ENCODE data around the gene BRINP3. TPM values are rescaled to one million over a fixed set of nuclear protein-coding genes. Genes with fewer than 3 reads are reported as not detected.

The BRINP3 gene
- total and polyA plus RNA-seq, 4 experiments from 2014 or later: not detected

GRCh38 chr1:190322274-190322673, 155.4 kb downstream of the BRINP3 start:
- ChIA-PET CTCF (ENCODE audit: partially characterized antibody) (no interaction called here), POLR2A (ENCODE audit: partially characterized antibody) (no interaction called here)
- Mint-ChIP-seq H3K27ac (no peak overlapping the region), H3K4me1 (no peaks in the 10 kb centered on the region), H3K9me3 (peaks cover 0 to 8% (median 5%) of the 10 kb centered on the region in 8 donors), H3K36me3 (no peaks in the 10 kb centered on the region), H3K27me3 (no peaks in the 10 kb centered on the region), H3K4me3 (no peak overlapping the region)
- no peak overlapping the region for H3K4me3 ChIP-seq (ENCODE audit: low read length in 2 of 2)
- H3K27ac ChIP-seq (ENCODE audit: low read depth, low read length): no peak overlapping the region
- H3K9me3 ChIP-seq (ENCODE audit: control insufficient read depth in 1 of 2, low read length in 2 of 2): no peaks in the 10 kb centered on the region
- intact Hi-C loops (cut with micrococcal nuclease): no loop called here
- H3K27me3 ChIP-seq (ENCODE audit: insufficient read depth, low read length): no peaks in the 10 kb centered on the region
- no peak for DNase-seq
- no peaks in the 10 kb centered on the region for H3K36me3 ChIP-seq (ENCODE audit: insufficient read depth, low read length)
- no peaks in the 10 kb centered on the region for H3K4me1 ChIP-seq (ENCODE audit: insufficient read depth, low read length)

DNA sequence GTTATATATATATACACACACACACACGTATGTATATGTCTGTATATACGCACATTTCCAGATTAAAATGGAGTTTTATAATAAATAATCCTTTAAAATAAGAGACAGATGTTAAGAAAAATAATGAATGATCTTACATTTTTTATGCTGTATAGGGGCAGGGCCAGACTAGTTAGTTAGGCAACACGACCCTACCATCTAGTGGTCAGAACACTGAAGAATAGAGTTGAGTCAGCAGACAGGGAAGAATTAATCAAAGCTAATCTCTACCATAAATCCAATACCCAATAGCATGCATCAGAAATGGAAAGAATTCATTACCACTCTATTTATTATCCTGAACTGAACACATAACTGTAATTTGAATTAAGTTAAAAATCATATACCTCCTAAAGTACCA, 156.7 kb downstream of the BRINP3 start:
- H3K9me3 ChIP-seq (ENCODE audit: control insufficient read depth in 1 of 2, low read length in 2 of 2): no peaks in the 10 kb centered on the region
- H3K4me1 Mint-ChIP-seq: no peaks in the 10 kb centered on the region
- no peaks in the 10 kb centered on the region for H3K27me3 ChIP-seq (ENCODE audit: insufficient read depth, low read length)
- intact Hi-C loops (cut with micrococcal nuclease): no loop called here
- no peak overlapping the region for H3K27ac Mint-ChIP-seq
- CTCF ChIA-PET (ENCODE audit: partially characterized antibody): no interaction called here
- no peaks in the 10 kb centered on the region for H3K36me3 Mint-ChIP-seq
- no peaks in the 10 kb centered on the region for H3K27me3 Mint-ChIP-seq
- no peaks in the 10 kb centered on the region for H3K36me3 ChIP-seq (ENCODE audit: insufficient read depth, low read length)
- H3K9me3 Mint-ChIP-seq: peaks cover 0 to 10% (median under 1%) of the 10 kb centered on the region in 8 donors
- no peak overlapping the region for H3K4me3 ChIP-seq (ENCODE audit: low read length in 2 of 2)
- POLR2A ChIA-PET (ENCODE audit: partially characterized antibody): no interaction called here
- H3K27ac ChIP-seq (ENCODE audit: low read depth, low read length): no peak overlapping the region
- H3K4me1 ChIP-seq (ENCODE audit: insufficient read depth, low read length): no peaks in the 10 kb centered on the region
- H3K4me3 Mint-ChIP-seq: no peak overlapping the region
- DNase-seq: no peak

DNA sequence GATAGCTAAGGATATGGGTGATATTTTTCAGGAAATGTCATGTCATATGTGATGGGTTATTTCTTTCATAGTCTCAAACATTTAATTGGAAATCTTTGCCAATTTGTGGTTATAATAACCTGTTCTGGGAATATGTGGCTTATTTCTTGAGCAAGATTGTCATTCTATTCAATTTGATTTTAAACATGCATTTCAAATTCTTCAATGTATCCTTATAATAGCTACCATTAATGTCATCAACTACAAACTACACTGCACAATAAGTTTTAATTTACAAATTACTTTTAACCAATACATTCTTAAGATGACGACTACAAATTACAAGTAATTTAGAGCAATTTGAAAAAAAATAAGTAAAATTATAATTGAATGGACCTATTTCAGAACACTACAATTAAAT, 164.9 kb downstream of the BRINP3 start:
- no peak overlapping the region for H3K4me3 Mint-ChIP-seq
- Histone ChIP-seq H3K9me3 (ENCODE audit: control insufficient read depth in 1 of 2, low read length in 2 of 2) (no peaks in the 10 kb centered on the region), H3K27ac (ENCODE audit: low read depth, low read length) (no peak overlapping the region), H3K4me1 (ENCODE audit: insufficient read depth, low read length) (no peaks in the 10 kb centered on the region), H3K36me3 (ENCODE audit: insufficient read depth, low read length) (no peaks in the 10 kb centered on the region), H3K4me3 (ENCODE audit: low read length in 2 of 2) (no peak overlapping the region), H3K27me3 (ENCODE audit: insufficient read depth, low read length) (no peaks in the 10 kb centered on the region)
- no peaks in the 10 kb centered on the region for H3K36me3 Mint-ChIP-seq
- no peaks in the 10 kb centered on the region for H3K27me3 Mint-ChIP-seq
- peaks cover 0 to 10% (median 6%) of the 10 kb centered on the region in 8 donors for H3K9me3 Mint-ChIP-seq
- CTCF ChIA-PET (ENCODE audit: partially characterized antibody): no interaction called here
- no peaks in the 10 kb centered on the region for H3K4me1 Mint-ChIP-seq
- H3K27ac Mint-ChIP-seq: no peak overlapping the region
- DNase-seq: no peak
- POLR2A ChIA-PET (ENCODE audit: partially characterized antibody): no interaction called here
- intact Hi-C loops (cut with micrococcal nuclease): no loop called here

- no peak for DNase-seq
- Mint-ChIP-seq H3K4me1 (no peaks in the 10 kb centered on the region), H3K27me3 (no peaks in the 10 kb centered on the region), H3K9me3 (peaks cover 0 to 19% (median 13%) of the 10 kb centered on the region in 8 donors), H3K27ac (no peak overlapping the region), H3K36me3 (no peaks in the 10 kb centered on the region), H3K4me3 (no peak overlapping the region)
- Histone ChIP-seq H3K27me3 (ENCODE audit: insufficient read depth, low read length) (no peaks in the 10 kb centered on the region), H3K36me3 (ENCODE audit: insufficient read depth, low read length) (no peaks in the 10 kb centered on the region), H3K4me3 (ENCODE audit: low read length in 2 of 2) (no peak overlapping the region), H3K9me3 (ENCODE audit: control insufficient read depth in 1 of 2, low read length in 2 of 2) (no peaks in the 10 kb centered on the region), H3K4me1 (ENCODE audit: insufficient read depth, low read length) (no peaks in the 10 kb centered on the region), H3K27ac (ENCODE audit: low read depth, low read length) (no peak overlapping the region)
- CTCF ChIA-PET (ENCODE audit: partially characterized antibody): no interaction called here
- POLR2A ChIA-PET (ENCODE audit: partially characterized antibody): no interaction called here
- intact Hi-C loops (cut with micrococcal nuclease): no loop called here
Measured at GRCh38 chr1:190303501-190303900, 174.2 kb downstream of the BRINP3 start.

DNA sequence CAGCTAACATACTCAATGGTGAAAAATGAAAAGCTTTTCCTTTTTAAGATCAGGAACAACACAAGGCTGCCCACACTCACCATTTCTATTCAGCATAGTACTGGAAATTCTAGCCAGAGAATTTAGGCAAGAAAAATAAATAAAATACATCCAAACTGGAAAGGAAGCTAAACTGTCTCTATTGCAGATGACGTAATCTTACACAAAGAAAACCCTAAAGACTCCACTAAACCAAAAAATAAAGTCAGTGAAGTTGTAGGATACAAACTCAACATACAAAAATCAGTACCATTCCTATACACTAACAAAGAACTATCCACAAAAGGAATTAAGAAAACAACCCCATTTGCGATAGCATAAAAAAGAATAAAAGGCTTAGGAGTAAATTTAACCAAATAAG, 181.2 kb downstream of the BRINP3 start:
- H3K4me1 ChIP-seq (ENCODE audit: insufficient read depth, low read length): no peaks in the 10 kb centered on the region
- DNase-seq: no peak
- no peak overlapping the region for H3K4me3 Mint-ChIP-seq
- H3K4me3 ChIP-seq (ENCODE audit: low read length in 2 of 2): no peak overlapping the region
- no peaks in the 10 kb centered on the region for H3K36me3 Mint-ChIP-seq
- H3K36me3 ChIP-seq (ENCODE audit: insufficient read depth, low read length): no peaks in the 10 kb centered on the region
- intact Hi-C loops (cut with micrococcal nuclease): no loop called here
- H3K9me3 ChIP-seq (ENCODE audit: control insufficient read depth in 1 of 2, low read length in 2 of 2): no peaks in the 10 kb centered on the region
- POLR2A ChIA-PET (ENCODE audit: partially characterized antibody): no interaction called here
- CTCF ChIA-PET (ENCODE audit: partially characterized antibody): no interaction called here
- H3K9me3 Mint-ChIP-seq: peaks cover 0 to 20% (median 11%) of the 10 kb centered on the region in 8 donors
- H3K27me3 Mint-ChIP-seq: no peaks in the 10 kb centered on the region
- H3K27ac ChIP-seq (ENCODE audit: low read depth, low read length): no peak overlapping the region
- no peaks in the 10 kb centered on the region for H3K27me3 ChIP-seq (ENCODE audit: insufficient read depth, low read length)
- H3K27ac Mint-ChIP-seq: no peak overlapping the region
- H3K4me1 Mint-ChIP-seq: no peaks in the 10 kb centered on the region

DNA sequence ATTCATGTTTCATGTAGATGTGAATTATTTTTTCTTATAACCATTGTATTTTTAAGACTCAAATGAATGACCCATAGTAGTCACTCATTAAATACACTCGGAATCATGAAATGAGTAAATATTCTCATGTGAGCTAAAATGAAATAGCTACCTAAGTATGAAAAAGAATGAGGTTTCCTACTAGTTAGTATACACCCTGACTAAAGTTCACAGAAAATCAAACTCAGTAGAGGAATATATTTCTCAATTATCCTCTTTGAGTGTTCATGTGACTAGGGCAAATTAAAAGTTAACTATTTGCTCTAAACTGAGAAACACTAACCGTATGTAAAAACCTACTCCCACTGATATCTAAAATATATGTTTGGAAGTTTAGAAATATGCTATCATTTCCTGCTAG, 187.8 kb downstream of the BRINP3 start:
- H3K4me1 Mint-ChIP-seq: no peaks in the 10 kb centered on the region
- CTCF ChIA-PET (ENCODE audit: partially characterized antibody): no interaction called here
- intact Hi-C loops (cut with micrococcal nuclease): no loop called here
- no peak overlapping the region for H3K4me3 Mint-ChIP-seq
- Histone ChIP-seq H3K27ac (ENCODE audit: low read depth, low read length) (no peak overlapping the region), H3K36me3 (ENCODE audit: insufficient read depth, low read length) (no peaks in the 10 kb centered on the region), H3K4me1 (ENCODE audit: insufficient read depth, low read length) (no peaks in the 10 kb centered on the region), H3K27me3 (ENCODE audit: insufficient read depth, low read length) (no peaks in the 10 kb centered on the region), H3K4me3 (ENCODE audit: low read length in 2 of 2) (no peak overlapping the region), H3K9me3 (ENCODE audit: control insufficient read depth in 1 of 2, low read length in 2 of 2) (no peaks in the 10 kb centered on the region)
- no peaks in the 10 kb centered on the region for H3K27me3 Mint-ChIP-seq
- no peak for DNase-seq
- H3K9me3 Mint-ChIP-seq: peaks cover 0 to 12% (median 2%) of the 10 kb centered on the region in 8 donors
- no peaks in the 10 kb centered on the region for H3K36me3 Mint-ChIP-seq
- H3K27ac Mint-ChIP-seq: peak overlapping the region in 1 of 7 donors; percentile 59
- POLR2A ChIA-PET (ENCODE audit: partially characterized antibody): no interaction called here

- no peak overlapping the region for H3K27ac Mint-ChIP-seq
- ChIA-PET POLR2A (ENCODE audit: partially characterized antibody) (no interaction called here), CTCF (ENCODE audit: partially characterized antibody) (no interaction called here)
Measured at GRCh38 chr1:190286111-190286510, 191.6 kb downstream of the BRINP3 start.

DNA sequence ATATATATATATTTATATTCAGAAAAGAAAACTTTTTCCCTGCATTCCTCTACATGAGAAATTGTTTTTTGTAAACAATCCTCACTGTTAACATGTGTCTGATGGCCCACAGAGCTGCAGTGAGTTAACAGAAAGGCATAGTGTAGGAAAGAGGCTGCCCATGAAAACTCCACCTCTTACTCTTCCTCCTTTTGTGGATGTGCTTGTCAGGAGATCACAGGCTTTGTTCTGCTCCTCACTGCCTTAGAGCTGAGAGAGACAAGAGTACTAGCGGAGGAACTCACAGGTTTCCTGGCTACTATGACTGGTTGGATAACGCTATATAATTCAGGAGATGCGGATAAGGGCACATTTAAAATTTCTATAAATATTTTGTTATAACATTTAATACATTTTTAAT, 200.6 kb downstream of the BRINP3 start:
- no peaks in the 10 kb centered on the region for H3K4me1 Mint-ChIP-seq
- H3K9me3 Mint-ChIP-seq: peaks cover 0 to 13% (median 1%) of the 10 kb centered on the region in 8 donors
- intact Hi-C loops (cut with micrococcal nuclease): no loop called here

More at GRCh38 chr1:190286111-190286510, 191.6 kb downstream of the BRINP3 start:
- Mint-ChIP-seq H3K4me1 (no peaks in the 10 kb centered on the region), H3K27me3 (no peaks in the 10 kb centered on the region), H3K4me3 (no peak overlapping the region), H3K9me3 (peaks cover 0 to 9% (median under 1%) of the 10 kb centered on the region in 8 donors), H3K36me3 (no peaks in the 10 kb centered on the region)
- no peaks in the 10 kb centered on the region for H3K27me3 ChIP-seq (ENCODE audit: insufficient read depth, low read length)
- no peak overlapping the region for H3K4me3 ChIP-seq (ENCODE audit: low read length in 2 of 2)
- H3K36me3 ChIP-seq (ENCODE audit: insufficient read depth, low read length): no peaks in the 10 kb centered on the region
- H3K9me3 ChIP-seq (ENCODE audit: control insufficient read depth in 1 of 2, low read length in 2 of 2): no peaks in the 10 kb centered on the region
- intact Hi-C loops (cut with micrococcal nuclease): no loop called here
- no peak overlapping the region for H3K27ac ChIP-seq (ENCODE audit: low read depth, low read length)
- H3K4me1 ChIP-seq (ENCODE audit: insufficient read depth, low read length): no peaks in the 10 kb centered on the region
- no peak for DNase-seq

More for the DNA sequence above, 200.6 kb downstream of the BRINP3 start:
- H3K36me3 Mint-ChIP-seq: no peaks in the 10 kb centered on the region
- ChIA-PET CTCF (ENCODE audit: partially characterized antibody) (no interaction called here), POLR2A (ENCODE audit: partially characterized antibody) (no interaction called here)
- H3K4me1 ChIP-seq (ENCODE audit: insufficient read depth, low read length): no peaks in the 10 kb centered on the region
- H3K27ac ChIP-seq (ENCODE audit: low read depth, low read length): no peak overlapping the region
- H3K27me3 ChIP-seq (ENCODE audit: insufficient read depth, low read length): no peaks in the 10 kb centered on the region
- no peak overlapping the region for H3K4me3 Mint-ChIP-seq
- DNase-seq: no peak
- no peaks in the 10 kb centered on the region for H3K36me3 ChIP-seq (ENCODE audit: insufficient read depth, low read length)
- no peak overlapping the region for H3K27ac Mint-ChIP-seq
- no peaks in the 10 kb centered on the region for H3K27me3 Mint-ChIP-seq
- H3K9me3 ChIP-seq (ENCODE audit: control insufficient read depth in 1 of 2, low read length in 2 of 2): peaks cover 0 to 2% of the 10 kb centered on the region in 2 donors
- no peak overlapping the region for H3K4me3 ChIP-seq (ENCODE audit: low read length in 2 of 2)
